ENCODE measurements around the gene BAIAP2.
"Not testable (repeated sequence)": the region's sequence is repeated elsewhere in the genome, so short reads cannot be mapped to it uniquely, and the experiment has no call there.

The BAIAP2 gene

GRCh38 chr17:81073967-81074839 lies 39.3 kb downstream of the BAIAP2 start:
- DNase-seq, result no peak

GRCh38 chr17:81074875-81075274 lies 39.9 kb downstream of the BAIAP2 start:
- DNase-seq, result no peak

- DNase-seq, result no peak
These were observed 40.4 kb downstream of the BAIAP2 start for GRCh38 chr17:81075307-81075706.

- DNase-seq, result no peak
These were observed 41.3 kb downstream of the BAIAP2 start for GRCh38 chr17:81076141-81076679.

- DNase-seq, result not testable (repeated sequence)
These were observed 43.3 kb downstream of the BAIAP2 start for GRCh38 chr17:81078026-81078913.

- DNase-seq, result no peak
These were observed 45.1 kb downstream of the BAIAP2 start for GRCh38 chr17:81080019-81080418.

GRCh38 chr17:81081222-81082176 lies 46.5 kb downstream of the BAIAP2 start:
- DNase-seq, result no peak

GRCh38 chr17:81082177-81083073 lies 47.5 kb downstream of the BAIAP2 start:
- no peak for DNase-seq

- DNase-seq, result no peak
These were observed 48.3 kb downstream of the BAIAP2 start for GRCh38 chr17:81083125-81083765.

GRCh38 chr17:81084680-81085419 lies 49.9 kb downstream of the BAIAP2 start:
- DNase-seq, result no peak

GRCh38 chr17:81085420-81085911 lies 50.5 kb downstream of the BAIAP2 start:
- DNase-seq, result no peak

GRCh38 chr17:81086789-81087551 lies 52.0 kb downstream of the BAIAP2 start:
- DNase-seq, result no peak

GRCh38 chr17:81090361-81091136 lies 55.6 kb downstream of the BAIAP2 start:
- no peak for DNase-seq

GRCh38 chr17:81091154-81091553 lies 56.2 kb downstream of the BAIAP2 start:
- no peak for DNase-seq

- DNase-seq, result no peak
These were observed 57.0 kb downstream of the BAIAP2 start for GRCh38 chr17:81091774-81092517.

- no peak for DNase-seq
These were observed 57.7 kb downstream of the BAIAP2 start for GRCh38 chr17:81092518-81093095.
